B cell (primary cell): ENCODE measurements around the gene PSTPIP1.

Source experiments
- EZH2 ChIP-seq: IDR thresholded peaks from 2 replicates; pipeline ENCODE4 v1.6.1; 2012; ENCODE audit warnings: borderline replicate concordance, low read depth, mild to moderate bottlenecking, moderate library complexity, low read length; ENCODE audit not compliant: insufficient read depth, poor library complexity, severe bottlenecking
- TF ChIP-seq, protein P1 (sequence below): fragments of 200-600 bp; IDR thresholded peaks from one replicate; pipeline ENCODE4 v1.8.0; 2022; ENCODE audit warnings: antibody characterized with exemption, mild to moderate bottlenecking

DNA sequence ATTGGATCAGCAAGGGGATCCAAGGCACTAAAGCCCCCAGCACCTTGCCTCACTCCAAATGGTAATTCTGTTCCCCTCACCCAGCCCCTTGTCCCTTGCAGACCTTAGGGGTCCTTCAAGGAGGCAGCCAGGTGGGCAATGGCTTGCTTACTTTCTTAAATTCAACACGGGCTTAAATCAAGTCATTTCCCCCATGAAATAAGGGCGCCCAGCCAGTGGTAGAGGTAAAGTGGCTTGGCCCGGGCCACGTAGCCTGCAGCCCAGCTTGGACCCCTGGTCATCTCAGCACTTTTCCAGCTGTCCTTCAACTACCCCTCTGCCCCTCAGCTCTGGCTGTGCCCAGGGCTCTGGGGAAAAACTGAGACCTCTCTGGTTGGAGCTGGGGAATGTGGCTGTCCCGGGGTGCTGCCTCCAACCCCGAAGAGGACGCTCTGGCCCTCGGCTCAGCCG is 1.2 kb downstream of the PSTPIP1 start:
- TF ChIP-seq, protein P1, sequence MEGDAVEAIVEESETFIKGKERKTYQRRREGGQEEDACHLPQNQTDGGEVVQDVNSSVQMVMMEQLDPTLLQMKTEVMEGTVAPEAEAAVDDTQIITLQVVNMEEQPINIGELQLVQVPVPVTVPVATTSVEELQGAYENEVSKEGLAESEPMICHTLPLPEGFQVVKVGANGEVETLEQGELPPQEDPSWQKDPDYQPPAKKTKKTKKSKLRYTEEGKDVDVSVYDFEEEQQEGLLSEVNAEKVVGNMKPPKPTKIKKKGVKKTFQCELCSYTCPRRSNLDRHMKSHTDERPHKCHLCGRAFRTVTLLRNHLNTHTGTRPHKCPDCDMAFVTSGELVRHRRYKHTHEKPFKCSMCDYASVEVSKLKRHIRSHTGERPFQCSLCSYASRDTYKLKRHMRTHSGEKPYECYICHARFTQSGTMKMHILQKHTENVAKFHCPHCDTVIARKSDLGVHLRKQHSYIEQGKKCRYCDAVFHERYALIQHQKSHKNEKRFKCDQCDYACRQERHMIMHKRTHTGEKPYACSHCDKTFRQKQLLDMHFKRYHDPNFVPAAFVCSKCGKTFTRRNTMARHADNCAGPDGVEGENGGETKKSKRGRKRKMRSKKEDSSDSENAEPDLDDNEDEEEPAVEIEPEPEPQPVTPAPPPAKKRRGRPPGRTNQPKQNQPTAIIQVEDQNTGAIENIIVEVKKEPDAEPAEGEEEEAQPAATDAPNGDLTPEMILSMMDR: no peak
- TF ChIP-seq EZH2: no peak
